Stimulated activated CD8-positive, alpha-beta memory T cell treated with anti-CD3 and anti-CD28 coated beads, Interleukin-7, amount 100 ng/mL, for 1 hour (primary cell): ENCODE data around the gene ZNF771.

Source experiments
- DNase-seq, 2 donors: peaks; one replicate each; pipeline ENCODE4 v3.0.0-alpha.2; 2020; ENCODE audit warnings: low read depth in 2 of 2

Gene ZNF771

GRCh38 chr16:30464078-30464477, 56.7 kb downstream of the ZNF771 start:
- DNase-seq = no peak
